ENCODE results near the gene FGF14.

The FGF14 gene

DNA sequence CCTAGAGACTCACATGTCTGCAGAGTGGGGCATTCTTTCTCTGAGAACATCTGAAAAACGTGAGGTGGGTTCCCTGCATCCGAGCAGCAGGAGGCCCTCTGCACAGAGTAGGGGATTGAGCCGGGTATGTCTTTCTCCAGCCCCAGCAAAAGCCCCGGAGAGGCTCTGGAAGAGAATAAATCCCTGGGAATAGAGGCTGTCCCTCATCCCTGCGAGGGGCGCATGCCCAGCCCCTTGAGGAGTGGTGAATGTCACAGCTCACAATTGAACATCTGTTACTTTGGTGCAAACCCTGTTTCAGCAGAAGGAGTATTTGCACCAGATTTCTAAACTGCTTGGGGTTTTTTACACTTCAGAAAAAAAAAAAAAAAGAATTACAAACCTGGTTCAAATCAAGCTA is 164.6 kb downstream of the FGF14 start:
- no peak for DNase-seq

DNA sequence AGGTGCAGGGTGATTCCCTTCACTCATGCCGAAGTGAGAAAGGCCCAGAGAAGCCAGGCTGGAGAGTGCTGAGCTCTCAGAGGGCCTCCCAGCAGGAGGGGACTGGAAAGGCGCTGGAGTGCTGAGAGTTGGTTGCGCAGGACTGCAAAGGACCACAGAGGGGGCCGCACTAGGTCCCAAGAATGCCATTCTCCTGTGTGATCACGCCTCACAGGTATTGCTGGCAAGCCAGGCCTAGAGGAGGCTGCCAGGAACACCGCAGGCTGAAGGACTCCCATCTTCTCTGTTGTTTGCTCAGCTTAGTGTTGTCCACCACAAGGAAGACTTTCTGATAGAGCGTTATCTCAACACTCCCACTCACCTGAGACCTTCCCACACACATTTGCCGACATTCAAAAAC is 165.0 kb downstream of the FGF14 start:
- no peak for DNase-seq

GRCh38 chr13:102236341-102236740 is 165.5 kb downstream of the FGF14 start:
- no peak for DNase-seq

GRCh38 chr13:102235689-102236088 is 166.2 kb downstream of the FGF14 start:
- no peak for DNase-seq

GRCh38 chr13:102234618-102235017 is 167.2 kb downstream of the FGF14 start:
- DNase-seq: no peak

DNA sequence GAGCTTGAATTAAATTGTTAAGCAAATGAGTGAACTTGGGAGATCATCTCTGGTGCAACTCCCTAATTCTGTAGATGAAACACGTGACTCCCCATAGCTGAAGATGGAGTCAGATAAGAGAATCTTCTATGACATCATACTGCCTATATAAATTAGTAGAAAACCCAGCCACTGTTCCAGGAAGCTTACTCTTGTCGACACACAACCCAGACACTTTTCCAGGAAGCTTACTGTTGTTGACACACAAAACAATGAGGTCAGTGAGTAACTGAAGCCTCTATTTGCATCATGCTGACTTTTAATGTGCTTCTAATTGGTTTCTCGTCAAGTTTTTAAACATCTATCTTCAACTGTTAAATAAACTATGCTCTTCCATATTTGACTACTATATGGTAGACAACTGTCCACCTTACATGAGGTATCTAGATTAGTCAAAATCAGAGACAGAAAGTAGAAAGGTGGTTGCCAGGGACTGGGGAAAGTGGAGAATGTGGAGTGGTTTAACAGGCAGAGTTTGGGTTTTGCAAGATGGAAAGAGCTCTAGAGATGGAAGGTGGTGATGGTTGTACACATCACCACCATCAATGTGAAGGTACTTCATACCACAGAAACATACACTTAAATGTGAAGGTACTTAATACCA is 168.2 kb downstream of the FGF14 start:
- DNase-seq: no peak

DNA sequence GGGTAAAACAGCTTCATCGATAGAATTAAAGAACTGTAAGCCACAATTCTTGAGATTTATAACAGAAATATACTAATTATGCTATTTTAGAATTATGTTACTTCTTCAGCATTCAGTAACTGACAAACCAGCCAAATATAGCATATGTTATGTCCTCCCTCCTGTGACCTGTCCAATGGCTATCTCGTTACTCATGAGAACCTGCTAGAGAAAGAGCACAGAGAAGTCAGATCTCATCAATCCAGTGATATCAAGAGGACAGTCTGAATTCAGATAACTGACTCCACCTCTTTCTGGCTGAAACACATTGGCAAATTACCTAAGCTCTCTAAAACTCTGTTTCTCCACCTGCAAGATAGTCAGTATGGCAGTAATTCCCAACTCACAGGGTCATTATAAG is 170.4 kb downstream of the FGF14 start:
- DNase-seq: no peak

- no peak for DNase-seq
Measured at GRCh38 chr13:102227741-102228140, 174.1 kb downstream of the FGF14 start.

GRCh38 chr13:102226591-102226990 is 175.3 kb downstream of the FGF14 start:
- DNase-seq: no peak

- no peak for DNase-seq
Measured at GRCh38 chr13:102225892-102226291, 176.0 kb downstream of the FGF14 start.

DNA sequence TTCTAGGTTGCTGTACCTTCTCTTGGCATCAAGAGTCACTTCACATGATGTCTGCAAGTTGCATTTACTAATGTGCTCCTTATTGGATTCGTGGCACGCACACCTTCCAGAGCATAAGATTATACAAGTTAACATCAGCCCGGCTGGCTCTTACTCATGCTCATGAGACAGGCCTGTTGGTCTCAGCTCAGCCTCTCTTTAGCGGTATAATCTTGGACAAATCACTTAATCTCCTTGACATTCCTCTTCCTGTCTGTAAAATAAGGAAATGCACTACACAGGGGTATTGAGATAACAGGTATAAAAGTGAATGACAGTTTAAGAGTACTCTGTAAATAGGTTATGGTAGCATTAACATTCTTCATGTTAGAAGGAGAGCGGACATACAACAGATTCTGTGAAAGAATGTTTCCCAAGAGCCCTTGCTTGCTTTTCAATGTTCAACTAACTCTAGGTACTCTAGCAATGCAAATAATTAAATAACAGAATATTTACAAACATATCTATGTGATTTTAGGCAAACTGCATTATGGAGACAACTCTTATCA is 181.1 kb downstream of the FGF14 start:
- no peak for DNase-seq

- DNase-seq: no peak
Measured at GRCh38 chr13:102214956-102215355, 186.9 kb downstream of the FGF14 start.

DNA sequence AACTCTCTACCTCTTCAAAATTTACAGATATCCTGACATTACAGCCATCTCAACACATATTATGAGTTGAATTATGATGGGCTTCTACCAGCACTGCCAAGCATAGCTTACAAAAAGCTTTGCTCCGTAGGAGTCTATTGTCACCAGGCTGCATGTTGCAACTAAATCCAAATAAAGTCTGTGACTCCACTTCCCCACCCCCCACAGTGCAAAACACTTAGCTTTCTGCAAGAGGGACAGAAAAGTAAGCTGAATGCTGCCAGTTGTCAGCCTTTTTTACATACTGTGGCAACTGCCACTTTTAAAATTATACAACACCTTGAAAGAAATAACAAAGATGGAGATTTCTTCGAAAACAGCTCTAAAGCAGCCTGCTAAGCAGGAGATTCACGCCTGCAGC is 189.1 kb downstream of the FGF14 start:
- DNase-seq: no peak

- DNase-seq: no peak
Measured at GRCh38 chr13:102208347-102208746, 193.5 kb downstream of the FGF14 start.

DNA sequence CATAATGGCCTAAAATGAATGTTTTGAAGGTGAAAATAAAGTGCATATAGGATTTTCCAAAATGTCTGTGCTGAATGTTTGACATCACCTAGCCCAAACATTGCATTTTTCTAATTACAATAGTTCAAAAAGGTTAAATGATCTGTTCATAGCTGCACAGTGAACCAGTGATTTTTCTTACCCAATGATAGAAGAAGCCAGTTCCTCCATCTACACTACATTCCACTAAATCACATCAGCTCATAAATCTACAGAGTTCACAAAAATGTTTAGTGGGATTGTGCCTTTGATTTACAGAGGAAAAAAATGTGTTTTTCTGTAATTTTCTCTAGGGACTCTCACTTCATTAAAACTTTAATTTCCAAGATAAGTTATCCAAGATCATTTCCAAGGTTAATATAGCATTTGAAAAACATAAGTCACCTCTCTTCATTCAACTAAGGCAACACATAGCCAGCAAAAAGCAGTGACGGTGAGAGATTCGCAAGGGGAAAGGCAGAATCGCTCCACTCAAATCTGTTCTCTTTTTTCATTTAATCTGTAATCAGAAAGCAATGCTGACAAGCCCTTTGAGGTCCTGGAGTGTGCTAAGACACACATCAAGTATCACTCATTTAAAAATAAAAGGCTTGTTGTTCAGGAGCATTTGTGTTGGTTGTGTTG is 194.0 kb downstream of the FGF14 start:
- no peak for DNase-seq

DNA sequence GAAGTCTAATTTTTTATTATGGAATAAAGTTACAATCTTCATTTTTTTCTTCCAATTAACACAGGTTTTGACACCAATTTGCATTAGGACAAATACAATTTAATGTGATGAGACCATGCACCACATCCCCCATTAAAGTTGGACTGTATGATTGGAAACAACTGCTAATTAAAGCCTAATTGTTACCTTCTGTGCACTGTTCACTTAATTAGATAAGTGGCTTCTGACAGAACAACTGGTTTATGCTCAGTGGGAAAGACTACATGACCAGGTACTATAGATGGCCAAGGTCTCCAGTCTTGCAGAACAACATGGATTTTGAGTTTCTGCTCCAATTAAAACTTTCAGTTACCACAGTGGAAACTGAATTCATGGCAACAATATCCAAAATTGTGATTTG is 198.1 kb downstream of the FGF14 start:
- DNase-seq: no peak

GRCh38 chr13:102198418-102199311 is 203.2 kb downstream of the FGF14 start:
- no peak for DNase-seq

GRCh38 chr13:102197193-102197592 is 204.7 kb downstream of the FGF14 start:
- no peak for DNase-seq

DNA sequence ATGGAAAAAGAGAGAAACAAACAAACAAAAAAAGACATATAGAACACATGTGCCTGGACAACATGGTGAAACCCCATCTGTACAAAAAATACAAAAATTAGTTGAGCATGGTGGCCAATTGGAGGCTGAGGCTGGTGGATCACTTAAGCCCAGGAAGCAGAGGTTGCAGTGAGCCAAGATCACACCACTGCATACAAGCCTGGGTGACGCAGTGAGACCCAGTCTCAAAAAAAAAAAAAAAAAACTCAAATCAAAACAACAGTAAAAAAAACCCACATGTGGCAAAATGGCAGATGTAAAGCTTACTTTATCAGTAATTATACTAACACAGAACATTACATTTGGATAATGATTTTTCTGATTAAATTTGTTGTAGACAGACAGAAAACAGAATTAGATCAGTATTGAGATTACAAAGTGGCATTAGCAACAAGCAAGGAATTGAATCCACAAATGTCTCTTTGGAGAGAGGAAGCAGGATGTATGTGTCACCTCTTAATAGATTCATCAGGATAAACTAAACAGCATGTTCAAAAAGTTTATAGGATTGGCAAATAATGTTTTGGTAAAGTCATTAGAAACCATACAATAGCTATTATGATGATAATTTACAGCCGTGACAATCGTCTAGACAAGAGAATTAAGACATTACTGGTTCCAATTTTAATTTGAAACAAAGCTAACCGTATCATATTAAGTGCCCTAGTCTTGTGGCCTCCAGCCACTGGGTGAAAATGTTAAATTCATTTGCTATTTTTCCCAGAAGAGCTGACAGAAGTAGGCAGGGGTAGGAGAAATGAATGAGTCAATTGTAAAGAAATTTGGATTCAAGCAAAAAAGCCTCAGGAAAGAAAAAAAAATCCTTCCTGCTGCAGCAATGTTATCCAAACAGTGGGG is 206.0 kb downstream of the FGF14 start:
- no peak for DNase-seq

- no peak for DNase-seq
Measured at GRCh38 chr13:102192858-102193257, 209.0 kb downstream of the FGF14 start.

DNA sequence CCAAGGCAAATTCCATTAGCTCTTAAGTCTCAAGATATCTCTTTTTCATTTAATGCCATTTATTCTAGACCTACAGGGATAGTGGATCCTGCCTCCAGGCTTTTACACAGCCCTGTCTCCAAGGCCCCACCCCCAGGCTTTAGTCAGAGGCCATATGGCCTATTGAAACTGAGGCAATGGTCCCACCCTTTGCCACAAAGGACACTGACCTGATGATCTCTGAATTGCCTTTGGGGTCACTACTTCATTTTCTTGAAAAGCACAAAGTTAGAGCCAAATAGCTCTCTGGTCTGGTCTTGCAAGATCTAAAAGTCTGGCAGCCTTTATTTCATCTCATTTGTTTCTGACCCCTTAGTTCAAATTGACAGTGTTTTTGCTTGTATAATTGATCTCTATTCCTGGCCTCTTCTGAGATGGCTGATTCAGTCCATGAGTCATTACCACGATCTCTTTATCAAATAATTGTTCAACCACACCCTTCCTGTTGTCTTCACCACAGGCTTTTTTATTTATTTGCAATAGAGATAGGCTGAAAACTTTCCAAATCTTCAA is 209.8 kb downstream of the FGF14 start:
- DNase-seq: no peak

GRCh38 chr13:102190930-102191329 is 210.9 kb downstream of the FGF14 start:
- no peak for DNase-seq

Data from activated naive CD4-positive, alpha-beta T cell treated with Interleukin-2 at 50 U/mL for 16 hours (primary cell).